ENCODE data around the gene IKBKG.
"Not testable (repeated sequence)": the region's sequence is repeated elsewhere in the genome, so short reads cannot be mapped to it uniquely, and the experiment has no call there.

IKBKG gene

GRCh38 chrX:154530286-154530685 is 17.1 kb upstream of the IKBKG start:
- DNase-seq, result no peak
- no peak for TF ChIP-seq CTCF (IDR thresholded peaks at IDR 0.05; ENCODE audit: low read depth, low read length)
- Histone ChIP-seq H3K27me3 (ENCODE audit: insufficient read depth, low read depth, severe bottlenecking) (peaks cover 23% of the 10 kb centered on the region), H3K9me3 (ENCODE audit: severe bottlenecking) (peaks cover 3% of the 10 kb centered on the region), H3K36me3 (peaks cover 51% of the 10 kb centered on the region), H3K27ac (no peak overlapping the region), H3K4me3 (ENCODE audit: low read depth, low read length) (no peak overlapping the region)

DNA sequence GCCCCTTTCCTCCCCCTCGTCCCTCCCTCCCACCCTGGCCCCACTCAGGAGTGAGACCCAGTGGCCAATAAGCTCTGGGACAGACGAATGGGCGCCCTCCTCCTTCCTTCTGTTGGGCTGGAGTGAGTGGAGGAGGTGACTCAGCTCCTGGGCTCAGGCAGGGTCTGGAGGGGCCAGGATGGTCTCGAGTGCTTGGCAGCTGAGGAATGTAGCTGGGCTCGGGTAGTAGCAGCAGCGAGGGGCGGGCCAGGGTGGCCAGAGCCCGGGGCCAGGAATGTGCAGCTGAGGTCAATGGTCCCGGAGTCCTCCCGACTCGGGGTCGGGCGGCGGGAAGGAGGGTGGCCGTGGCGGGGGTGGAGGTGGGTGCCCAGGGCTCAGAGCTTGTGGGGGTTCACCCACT is 15.8 kb upstream of the IKBKG start:
- no peak for TF ChIP-seq CTCF (IDR thresholded peaks at IDR 0.05; ENCODE audit: low read depth, low read length)
- DNase-seq, result no peak

DNA sequence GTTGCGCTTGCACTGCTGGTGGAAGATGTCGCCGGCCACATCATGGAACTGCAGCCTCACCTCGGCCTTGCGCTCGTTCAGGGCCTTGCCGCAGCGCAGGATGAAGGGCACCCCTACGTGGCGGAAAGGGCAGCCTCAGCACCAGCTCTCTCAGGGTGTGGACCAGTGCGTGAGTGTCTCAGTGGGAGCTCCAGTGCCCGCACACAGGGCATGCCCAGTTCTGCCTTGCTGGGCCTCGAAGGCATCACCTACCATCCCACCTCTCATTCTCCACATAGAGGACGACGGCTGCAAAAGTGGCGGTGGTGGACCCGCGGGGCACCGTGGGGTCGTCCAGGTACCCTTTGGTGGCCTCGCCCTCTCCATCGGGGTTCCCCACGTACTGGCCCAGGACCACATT is 14.7 kb upstream of the IKBKG start:
- Histone ChIP-seq H3K36me3 (peaks cover 76% of the 10 kb centered on the region), H3K4me3 (ENCODE audit: low read depth, low read length) (no peak overlapping the region), H3K27me3 (ENCODE audit: insufficient read depth, low read depth, severe bottlenecking) (peaks cover 20% of the 10 kb centered on the region), H3K27ac (no peak overlapping the region), H3K9me3 (ENCODE audit: severe bottlenecking) (peaks cover 3% of the 10 kb centered on the region)
- TF ChIP-seq CTCF (IDR thresholded peaks at IDR 0.05; ENCODE audit: low read depth, low read length), result no peak
- no peak for DNase-seq

More for the DNA sequence above, 15.8 kb upstream of the IKBKG start:
- Histone ChIP-seq H3K4me3 (ENCODE audit: low read depth, low read length) (no peak overlapping the region), H3K27me3 (ENCODE audit: insufficient read depth, low read depth, severe bottlenecking) (peaks cover 21% of the 10 kb centered on the region), H3K27ac (no peak overlapping the region), H3K9me3 (ENCODE audit: severe bottlenecking) (peaks cover 3% of the 10 kb centered on the region), H3K36me3 (peaks cover 65% of the 10 kb centered on the region)

- Histone ChIP-seq H3K9me3 (ENCODE audit: severe bottlenecking) (no peaks in the 10 kb centered on the region), H3K4me3 (ENCODE audit: low read depth, low read length) (no peak overlapping the region), H3K27me3 (ENCODE audit: insufficient read depth, low read depth, severe bottlenecking) (peaks cover 15% of the 10 kb centered on the region), H3K36me3 (peaks cover 84% of the 10 kb centered on the region), H3K27ac (peak overlapping the region; percentile 49)
- DNase-seq, result peak; percentile 91
- TF ChIP-seq CTCF (IDR thresholded peaks at IDR 0.05; ENCODE audit: low read depth, low read length), result peak; percentile 100
These were observed 12.7 kb upstream of the IKBKG start for GRCh38 chrX:154534526-154535322.

DNA sequence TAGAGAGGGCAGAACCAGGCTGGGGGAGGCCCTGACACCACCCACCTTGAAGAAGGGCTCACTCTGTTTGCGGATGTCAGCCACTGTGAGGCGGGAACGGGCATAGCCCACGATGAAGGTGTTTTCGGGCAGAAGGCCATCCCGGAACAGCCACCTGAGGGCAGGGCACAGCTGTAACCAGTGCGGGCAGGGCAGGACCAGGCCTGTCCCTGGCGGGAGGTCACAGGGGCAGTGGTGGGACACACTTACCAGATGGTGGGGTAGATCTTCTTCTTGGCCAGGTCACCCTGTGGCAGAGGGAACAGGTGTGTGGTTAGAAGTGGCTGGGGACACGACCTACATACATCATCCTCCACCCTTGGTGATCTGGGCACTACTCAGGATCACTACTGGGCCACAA is 11.5 kb upstream of the IKBKG start:
- peak overlapping the region; percentile 49 for H3K27ac ChIP-seq
- H3K4me3 ChIP-seq (ENCODE audit: low read depth, low read length), result no peak overlapping the region
- TF ChIP-seq CTCF (IDR thresholded peaks at IDR 0.05; ENCODE audit: low read depth, low read length), result no peak
- H3K27me3 ChIP-seq (ENCODE audit: insufficient read depth, low read depth, severe bottlenecking), result peaks cover 9% of the 10 kb centered on the region
- no peaks in the 10 kb centered on the region for H3K9me3 ChIP-seq (ENCODE audit: severe bottlenecking)
- peaks cover 84% of the 10 kb centered on the region for H3K36me3 ChIP-seq
- DNase-seq, result no peak

GRCh38 chrX:154539077-154539476 is 8.3 kb upstream of the IKBKG start:
- H3K9me3 ChIP-seq (ENCODE audit: severe bottlenecking), result no peaks in the 10 kb centered on the region
- H3K27me3 ChIP-seq (ENCODE audit: insufficient read depth, low read depth, severe bottlenecking), result peaks cover 10% of the 10 kb centered on the region
- DNase-seq, result no peak
- H3K27ac ChIP-seq, result peak overlapping the region; percentile 92
- no peak overlapping the region for H3K4me3 ChIP-seq (ENCODE audit: low read depth, low read length)
- no peak for TF ChIP-seq CTCF (IDR thresholded peaks at IDR 0.05; ENCODE audit: low read depth, low read length)
- peaks cover 81% of the 10 kb centered on the region for H3K36me3 ChIP-seq

- H3K9me3 ChIP-seq (ENCODE audit: severe bottlenecking); H3K27me3 ChIP-seq (ENCODE audit: insufficient read depth, low read depth, severe bottlenecking); H3K4me3 ChIP-seq (ENCODE audit: low read depth, low read length); DNase-seq: not testable (repeated sequence)
- H3K36me3 ChIP-seq, result peaks cover 82% of the 10 kb centered on the region
- H3K27ac ChIP-seq, result peak overlapping the region; percentile 92
These were observed 7.1 kb upstream of the IKBKG start for GRCh38 chrX:154540365-154540764.

Data from WERI-Rb-1 (cell line).